Sigmoid colon (tissue), 4 donors: Measurements from ENCODE around the gene HABP4.

Experiments used
- CTCF ChIP-seq, 4 experiments: fragments of 450-650 bp in 3 of 4; fragments of 200-600 bp in 1 of 4; IDR thresholded peaks; one replicate each; pipeline ENCODE4 v1.5.1; 2016 to 2019; ENCODE audit warnings: antibody characterized with exemption in 4 of 4, mild to moderate bottlenecking in 3 of 4, moderate library complexity in 2 of 4
- EP300 ChIP-seq, 4 donors: sonication (generic); formaldehyde crosslinking; IDR thresholded peaks; one replicate each; pipeline ENCODE4 v1.6.1; 2017; ENCODE audit warnings: antibody characterized with exemption in 4 of 4
- POLR2A ChIP-seq, 2 donors: fragments of 450-650 bp; IDR thresholded peaks; one replicate each; pipeline ENCODE4 v1.6.1; 2016; ENCODE audit warnings: antibody characterized with exemption in 2 of 2, mild to moderate bottlenecking in 2 of 2, moderate library complexity in 2 of 2
- POLR2AphosphoS5 ChIP-seq, 4 donors: sonication (generic); formaldehyde crosslinking; IDR thresholded peaks; one replicate each; pipeline ENCODE4 v1.6.1; 2017; ENCODE audit warnings: antibody characterized with exemption in 4 of 4

- TF ChIP-seq CTCF (IDR thresholded peaks at IDR 0.05) (no peak), POLR2AphosphoS5 (IDR thresholded peaks at IDR 0.05) (no peak), POLR2A (IDR thresholded peaks at IDR 0.05) (no peak), EP300 (IDR thresholded peaks at IDR 0.05) (no peak)
Measured at GRCh38 chr9:96436063-96436455, 13.9 kb upstream of the HABP4 start.
